SK-N-SH (cell line): ENCODE results near the gene CDH24. TPM values are rescaled to one million over a fixed set of nuclear protein-coding genes. Genes with fewer than 3 reads are reported as not detected.

Source experiments
- CTCF ChIA-PET: fragments of 300-600, 350-600 bp; formaldehyde crosslinking; extraction: SDS; loops from one replicate; lab custom pipeline; 2021; lab: Yijun Ruan, JAX
- POLR2A ChIA-PET: fragments of 350-600 bp; sonication (Branson Sonifier 250); formaldehyde crosslinking; extraction: SDS; loops from one replicate; lab custom pipeline; 2020; ENCODE audit warnings: antibody characterized with exemption, inconsistent platforms; lab: Yijun Ruan, JAX
- DNase-seq: peaks from one replicate; pipeline ENCODE4 v3.0.0; 2012
- H2AFZ ChIP-seq: fragments of 200-600 bp; sonication (generic); 2 replicates; pipeline ENCODE4 v1.8.1; 2016; ENCODE audit warnings: antibody characterized with exemption, mild to moderate bottlenecking, low read depth
- H3F3A ChIP-seq: fragments of 200-600 bp; sonication (generic); replicated peaks from 2 replicates; pipeline ENCODE3; 2016; ENCODE audit warnings: antibody characterized with exemption, mild to moderate bottlenecking; ENCODE audit not compliant: insufficient read depth
- H3K27ac ChIP-seq, 2 experiments: fragments of 200-500 bp in 1 of 2; fragments of 200-600 bp in 1 of 2; sonication (Bioruptor generic) in 1 of 2; sonication (generic), shearing (Covaris generic) in 1 of 2; 2 replicates each; pipeline versions ENCODE4 v1.5.1 to v1.6.1; 2014 to 2016; ENCODE audit warnings: low read depth in 2 of 2, inconsistent platforms in 1 of 2, low read length in 1 of 2, mild to moderate bottlenecking in 1 of 2, mixed read lengths in 1 of 2
- H3K27me3 ChIP-seq: fragments of 200-600 bp; sonication (generic), shearing (Covaris generic); 2 replicates; pipeline ENCODE4 v1.6.1; 2016; ENCODE audit warnings: mixed run types; ENCODE audit not compliant: insufficient read depth
- H3K36me3 ChIP-seq, 2 experiments: fragments of 200-500 bp in 1 of 2; fragments of 200-600 bp in 1 of 2; sonication (Bioruptor generic) in 1 of 2; sonication (generic) in 1 of 2; replicated peaks in 1 of 2; 2 replicates each; pipeline versions ENCODE3 to v1.5.1; 2014 to 2016; ENCODE audit warnings: low read length in 1 of 2, mild to moderate bottlenecking in 1 of 2; ENCODE audit not compliant: insufficient read depth in 2 of 2, control insufficient read depth in 1 of 2
- H3K4me1 ChIP-seq, 2 experiments: fragments of 200-500 bp in 1 of 2; fragments of 200-600 bp in 1 of 2; sonication (Bioruptor generic) in 1 of 2; sonication (generic), shearing (Covaris generic) in 1 of 2; 2 replicates each; pipeline versions ENCODE4 v1.5.1 to v1.6.1; 2014 to 2016; ENCODE audit warnings: low read depth in 1 of 2, low read length in 1 of 2, mixed run types in 1 of 2; ENCODE audit not compliant: insufficient read depth in 2 of 2, control insufficient read depth in 1 of 2
- H3K4me2 ChIP-seq: fragments of 200-600 bp; sonication (generic), shearing (Covaris generic); 2 replicates; pipeline ENCODE4 v1.6.1; 2017; ENCODE audit warnings: mixed run types
- H3K4me3 ChIP-seq, 2 experiments: fragments of 200-500 bp in 1 of 2; fragments of 200-600 bp in 1 of 2; sonication (Bioruptor generic) in 1 of 2; sonication (generic), shearing (Covaris generic) in 1 of 2; 2 replicates each; pipeline versions ENCODE4 v1.5.1 to v1.8.1; 2014 to 2016; ENCODE audit warnings: low read depth in 2 of 2, inconsistent platforms in 1 of 2, low read length in 1 of 2, mild to moderate bottlenecking in 1 of 2, mixed read lengths in 1 of 2, moderate library complexity in 1 of 2
- H3K79me2 ChIP-seq: fragments of 200-600 bp; sonication (generic); 2 replicates; pipeline ENCODE4 v1.8.1; 2017; ENCODE audit warnings: mild to moderate bottlenecking; ENCODE audit not compliant: insufficient read depth
- H3K9ac ChIP-seq: fragments of 200-600 bp; sonication (generic); 2 replicates; pipeline ENCODE4 v1.6.1; 2017; ENCODE audit warnings: mixed run types
- H3K9me2 ChIP-seq: fragments of 200-600 bp; sonication (generic); 2 replicates; pipeline ENCODE4 v1.6.1; 2017; ENCODE audit warnings: mixed run types
- H3K9me3 ChIP-seq: fragments of 200-600 bp; sonication (generic); 2 replicates; pipeline ENCODE4 v1.6.1; 2017; ENCODE audit warnings: mixed run types, mild to moderate bottlenecking, moderate library complexity
- H4K20me1 ChIP-seq: fragments of 200-600 bp; sonication (generic); 2 replicates; pipeline ENCODE4 v1.6.1; 2017; ENCODE audit warnings: mild to moderate bottlenecking, mixed run types; ENCODE audit not compliant: insufficient read depth
- CHD2 ChIP-seq: fragments of 150-350 bp; IDR thresholded peaks from 2 replicates; pipeline ENCODE4 v1.6.1; 2018; ENCODE audit warnings: low read length; ENCODE audit not compliant: partially characterized antibody
- ELF1 ChIP-seq: IDR thresholded peaks from 2 replicates; pipeline ENCODE4 v1.4.0; 2012
- EP300 ChIP-seq, 2 experiments: IDR thresholded peaks; 2 replicates each; pipeline versions ENCODE4 v1.4.0 to v1.6.1; 2012; ENCODE audit warnings: borderline replicate concordance in 1 of 2, low read depth in 1 of 2, low read length in 1 of 2
- EZH2phosphoT487 ChIP-seq: fragments of 200-600 bp; sonication (generic); IDR thresholded peaks from 2 replicates; pipeline ENCODE4 v1.6.1; 2017; ENCODE audit warnings: low read depth, mixed run types, mild to moderate bottlenecking, antibody characterized with exemption, moderate library complexity, borderline replicate concordance
- FOSL2 ChIP-seq: IDR thresholded peaks from 2 replicates; pipeline ENCODE4 v1.4.0; 2012; ENCODE audit warnings: low read depth, mild to moderate bottlenecking, moderate library complexity, borderline replicate concordance
- FOXM1 ChIP-seq: IDR thresholded peaks from 2 replicates; pipeline ENCODE4 v1.4.0; 2012; ENCODE audit warnings: low read depth, mild to moderate bottlenecking
- JUND ChIP-seq: IDR thresholded peaks from 2 replicates; pipeline ENCODE4 v1.4.0; 2012
- MEF2A ChIP-seq: IDR thresholded peaks from 2 replicates; pipeline ENCODE4 v1.4.0; 2012; ENCODE audit warnings: low read depth, borderline replicate concordance
- MXI1 ChIP-seq: IDR thresholded peaks from 2 replicates; pipeline ENCODE4 v1.6.1; 2012; ENCODE audit warnings: mild to moderate bottlenecking, low read depth, low read length, improper control_type of control experiment
- POLR2AphosphoS5 ChIP-seq: IDR thresholded peaks from 2 replicates; pipeline ENCODE4 v1.6.1; 2012; ENCODE audit warnings: low read depth, low read length
- RAD21 ChIP-seq: IDR thresholded peaks from 2 replicates; pipeline ENCODE4 v1.6.1; 2012; ENCODE audit warnings: mild to moderate bottlenecking, low read length
- RCOR1 ChIP-seq: fragments of 150-350 bp; IDR thresholded peaks from 2 replicates; pipeline ENCODE4 v1.6.1; 2017; ENCODE audit warnings: antibody characterized with exemption, low read length
- RFX5 ChIP-seq: IDR thresholded peaks from 2 replicates; pipeline ENCODE4 v1.6.1; 2012; ENCODE audit warnings: mild to moderate bottlenecking, improper control_type of control experiment, low read length
- RXRA ChIP-seq: IDR thresholded peaks from 2 replicates; pipeline ENCODE4 v1.4.0; 2012; ENCODE audit warnings: low read depth, mild to moderate bottlenecking, borderline replicate concordance
- SIN3A ChIP-seq: IDR thresholded peaks from 2 replicates; pipeline ENCODE4 v1.6.1; 2012; ENCODE audit warnings: low read depth, mild to moderate bottlenecking, low read length, moderate library complexity, borderline replicate concordance
- SMC3 ChIP-seq: IDR thresholded peaks from 2 replicates; pipeline ENCODE4 v1.6.1; 2012; ENCODE audit warnings: low read depth, low read length, improper control_type of control experiment
- TAF1 ChIP-seq: IDR thresholded peaks from 2 replicates; pipeline ENCODE4 v1.6.1; 2012; ENCODE audit warnings: low read depth, mild to moderate bottlenecking, low read length, moderate library complexity, borderline replicate concordance
- YY1 ChIP-seq: IDR thresholded peaks from 2 replicates; pipeline ENCODE4 v1.4.0; 2012; ENCODE audit warnings: low read depth, mild to moderate bottlenecking
- WGBS: methylation state at CpG from one replicate; pipeline ENCODE4 v1.1.6; 2017; ENCODE audit warnings: low lambda C conversion rate; 5-methylcytosine and 5-hydroxymethylcytosine counted together
- polyA plus RNA-seq, 3 experiments: library from polyadenylated mRNA; depleted of rRNA; stranded (reverse); fragments of >200 nt; gene quantifications; 2 replicates each; pipeline ENCODE4 v1.2.3, GENCODE V29; 2012
- TF ChIP-seq, protein P1 (sequence below): IDR thresholded peaks from 2 replicates; pipeline ENCODE4 v1.4.0; 2012; ENCODE audit warnings: low read depth, borderline replicate concordance
- TF ChIP-seq, protein P2 (sequence below): fragments of 150-350 bp; IDR thresholded peaks from 2 replicates; pipeline ENCODE4 v1.6.1; 2016; ENCODE audit warnings: mild to moderate bottlenecking, low read depth, low read length
- TF ChIP-seq, protein P3 (sequence below): IDR thresholded peaks from 2 replicates; pipeline ENCODE4 v1.4.0; 2012; ENCODE audit warnings: low read depth

CDH24 gene
- polyA plus RNA-seq, 1 of the 3 experiments (the other 2 are of a cell fraction) = 30.8 TPM

DNA sequence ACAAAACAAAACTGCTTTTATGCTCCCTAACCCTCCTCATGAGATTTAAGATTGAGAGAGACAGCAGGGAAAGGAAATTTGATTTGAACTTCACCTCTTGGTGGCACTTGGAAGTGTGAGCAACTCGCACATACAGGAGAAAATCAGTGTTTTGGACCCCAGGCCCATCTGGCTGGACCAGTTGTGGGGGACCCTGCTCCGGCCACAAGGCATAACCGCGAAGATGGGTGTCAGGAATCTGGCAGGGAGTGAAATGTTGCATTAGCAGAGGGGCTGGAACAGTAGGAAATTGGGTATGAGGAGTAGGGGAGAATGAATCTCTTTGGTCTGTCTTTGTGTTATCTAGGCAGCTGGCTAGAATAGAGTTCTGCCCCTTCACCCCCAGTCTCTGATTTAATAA is 46.3 kb upstream of the CDH24 start:
- DNase-seq = no peak
- TF ChIP-seq RCOR1 = no peak
- no peak for TF ChIP-seq EP300 (IDR thresholded peaks at IDR 0.05; ENCODE audit: borderline replicate concordance in 1 of 2, low read depth in 1 of 2, low read length in 1 of 2)
- no peak for TF ChIP-seq MXI1
- no peak for TF ChIP-seq ELF1
- no peaks in the 10 kb centered on the region for H3F3A ChIP-seq
- no peaks in the 10 kb centered on the region for H3K9me2 ChIP-seq
- peaks cover 11% of the 10 kb centered on the region; the same call in 1 of the 2 replicates for H4K20me1 ChIP-seq
- WGBS = 82% methylated on average over 4 of the region's 4 CpGs
- no peaks in the 10 kb centered on the region for H3K27me3 ChIP-seq
- no peak overlapping the region for H3K9ac ChIP-seq
- H2AFZ ChIP-seq = no peak overlapping the region
- H3K79me2 ChIP-seq = peaks cover 7% of the 10 kb centered on the region
- H3K4me2 ChIP-seq = no peak overlapping the region
- H3K27ac ChIP-seq = no peak overlapping the region
- ChIA-PET POLR2A (no interaction called here), CTCF (interaction anchor here (1.0 to 1.7 kb wide), 2 partner anchors 18 to 84 kb away, joined by 6 read pairs; no protein-coding TSS in a partner anchor)
- H3K9me3 ChIP-seq = no peaks in the 10 kb centered on the region
- no peak overlapping the region for H3K4me3 ChIP-seq
- H3K4me1 ChIP-seq = no peaks in the 10 kb centered on the region
- peaks cover 4 to 6% of the 10 kb centered on the region in 2 experiments for H3K36me3 ChIP-seq

DNA sequence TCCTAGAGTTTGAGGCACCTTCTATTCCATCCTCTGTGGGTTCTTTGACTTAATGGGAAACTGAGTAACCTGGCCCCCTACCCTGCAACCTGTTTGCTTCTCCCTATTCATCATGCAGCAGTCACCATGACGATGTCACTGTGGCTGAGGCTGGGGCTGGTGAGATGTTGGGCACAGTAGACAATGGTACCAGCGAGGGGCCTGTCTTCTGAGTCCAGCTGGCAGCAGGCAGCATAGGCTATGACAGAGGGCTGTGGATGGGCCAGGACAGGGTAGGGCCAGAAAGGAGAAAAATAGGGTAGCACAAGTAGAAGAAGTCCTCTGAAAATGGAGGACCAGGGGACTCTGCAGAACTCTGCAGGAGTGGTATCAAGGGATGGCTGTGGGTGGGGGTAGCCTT is 45.5 kb upstream of the CDH24 start:
- TF ChIP-seq, protein P1, sequence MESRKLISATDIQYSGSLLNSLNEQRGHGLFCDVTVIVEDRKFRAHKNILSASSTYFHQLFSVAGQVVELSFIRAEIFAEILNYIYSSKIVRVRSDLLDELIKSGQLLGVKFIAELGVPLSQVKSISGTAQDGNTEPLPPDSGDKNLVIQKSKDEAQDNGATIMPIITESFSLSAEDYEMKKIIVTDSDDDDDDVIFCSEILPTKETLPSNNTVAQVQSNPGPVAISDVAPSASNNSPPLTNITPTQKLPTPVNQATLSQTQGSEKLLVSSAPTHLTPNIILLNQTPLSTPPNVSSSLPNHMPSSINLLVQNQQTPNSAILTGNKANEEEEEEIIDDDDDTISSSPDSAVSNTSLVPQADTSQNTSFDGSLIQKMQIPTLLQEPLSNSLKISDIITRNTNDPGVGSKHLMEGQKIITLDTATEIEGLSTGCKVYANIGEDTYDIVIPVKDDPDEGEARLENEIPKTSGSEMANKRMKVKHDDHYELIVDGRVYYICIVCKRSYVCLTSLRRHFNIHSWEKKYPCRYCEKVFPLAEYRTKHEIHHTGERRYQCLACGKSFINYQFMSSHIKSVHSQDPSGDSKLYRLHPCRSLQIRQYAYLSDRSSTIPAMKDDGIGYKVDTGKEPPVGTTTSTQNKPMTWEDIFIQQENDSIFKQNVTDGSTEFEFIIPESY = no peak
- no peak for TF ChIP-seq JUND
- TF ChIP-seq FOSL2 = no peak
- TF ChIP-seq EZH2phosphoT487 = no peak
- no peak for TF ChIP-seq RAD21
- TF ChIP-seq, protein P2, sequence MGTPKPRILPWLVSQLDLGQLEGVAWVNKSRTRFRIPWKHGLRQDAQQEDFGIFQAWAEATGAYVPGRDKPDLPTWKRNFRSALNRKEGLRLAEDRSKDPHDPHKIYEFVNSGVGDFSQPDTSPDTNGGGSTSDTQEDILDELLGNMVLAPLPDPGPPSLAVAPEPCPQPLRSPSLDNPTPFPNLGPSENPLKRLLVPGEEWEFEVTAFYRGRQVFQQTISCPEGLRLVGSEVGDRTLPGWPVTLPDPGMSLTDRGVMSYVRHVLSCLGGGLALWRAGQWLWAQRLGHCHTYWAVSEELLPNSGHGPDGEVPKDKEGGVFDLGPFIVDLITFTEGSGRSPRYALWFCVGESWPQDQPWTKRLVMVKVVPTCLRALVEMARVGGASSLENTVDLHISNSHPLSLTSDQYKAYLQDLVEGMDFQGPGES = no peak
- no peak for TF ChIP-seq RXRA
- no peak for TF ChIP-seq POLR2AphosphoS5
- TF ChIP-seq YY1 = no peak
- no peak for TF ChIP-seq CHD2
- TF ChIP-seq, protein P3, sequence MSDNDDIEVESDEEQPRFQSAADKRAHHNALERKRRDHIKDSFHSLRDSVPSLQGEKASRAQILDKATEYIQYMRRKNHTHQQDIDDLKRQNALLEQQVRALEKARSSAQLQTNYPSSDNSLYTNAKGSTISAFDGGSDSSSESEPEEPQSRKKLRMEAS = no peak
- no peak for TF ChIP-seq ELF1
- no peak for TF ChIP-seq SIN3A
- no peak for TF ChIP-seq SMC3
- TF ChIP-seq RFX5 = no peak
- TF ChIP-seq FOXM1 = no peak
- TF ChIP-seq TAF1 = no peak
- TF ChIP-seq MEF2A = no peak
- WGBS = 58% methylated on average over 2 of the region's 2 CpGs

More for the DNA sequence above, 45.5 kb upstream of the CDH24 start:
- Histone ChIP-seq H3F3A (no peaks in the 10 kb centered on the region), H2AFZ (no peak overlapping the region), H3K4me2 (no peak overlapping the region), H3K27me3 (no peaks in the 10 kb centered on the region), H3K9ac (no peak overlapping the region), H3K9me2 (no peaks in the 10 kb centered on the region), H3K4me3 (no peak overlapping the region), H3K79me2 (peaks cover 14% of the 10 kb centered on the region), H3K27ac (no peak overlapping the region), H3K36me3 (peaks cover 10 to 14% of the 10 kb centered on the region in 2 experiments), H3K4me1 (no peaks in the 10 kb centered on the region; a peak in 1 of 4 replicates), H3K9me3 (no peaks in the 10 kb centered on the region), H4K20me1 (peaks cover 19% of the 10 kb centered on the region; the same call in 1 of the 2 replicates)
- DNase-seq = no peak
- POLR2A ChIA-PET = no interaction called here
- CTCF ChIA-PET = interaction anchor here (1.2 to 2.4 kb wide), 2 partner anchors 18 to 26 kb away, joined by 3 to 19 read pairs; no protein-coding TSS in a partner anchor
